GM18498 (cell line): Measurements from ENCODE around the gene ATXN1.

Experiments
- ATAC-seq: cut with Tn5 transposase; IDR thresholded peaks from one replicate; pipeline ENCODE4 v1.9.1; 2021; ENCODE audit warnings: mild to moderate bottlenecking, moderate library complexity; ENCODE audit not compliant: unreplicated experiment

ATXN1 gene

GRCh38 chr6:16355699-16356446, 405.4 kb downstream of the ATXN1 start:
- ATAC-seq, result no peak

- ATAC-seq, result no peak
Measured at GRCh38 chr6:16355238-16355637, 406.0 kb downstream of the ATXN1 start.

- ATAC-seq, result no peak
Measured at GRCh38 chr6:16354692-16355091, 406.6 kb downstream of the ATXN1 start.

- no peak for ATAC-seq
Measured at GRCh38 chr6:16352821-16353438, 408.3 kb downstream of the ATXN1 start.

- ATAC-seq, result no peak
Measured at GRCh38 chr6:16352258-16352635, 409.0 kb downstream of the ATXN1 start.

GRCh38 chr6:16349544-16349943, 411.7 kb downstream of the ATXN1 start:
- no peak for ATAC-seq

- no peak for ATAC-seq
Measured at GRCh38 chr6:16346831-16347230, 414.4 kb downstream of the ATXN1 start.

GRCh38 chr6:16345449-16346330, 415.6 kb downstream of the ATXN1 start:
- no peak for ATAC-seq

- no peak for ATAC-seq
Measured at GRCh38 chr6:16344756-16345155, 416.5 kb downstream of the ATXN1 start.

GRCh38 chr6:16343593-16343992, 417.7 kb downstream of the ATXN1 start:
- ATAC-seq, result no peak

GRCh38 chr6:16339265-16339587, 422.0 kb downstream of the ATXN1 start:
- ATAC-seq, result no peak

GRCh38 chr6:16338577-16339264, 422.5 kb downstream of the ATXN1 start:
- no peak for ATAC-seq

- no peak for ATAC-seq
Measured at GRCh38 chr6:16337295-16337975, 423.8 kb downstream of the ATXN1 start.

GRCh38 chr6:16336911-16337294, 424.4 kb downstream of the ATXN1 start:
- ATAC-seq, result no peak

GRCh38 chr6:16336056-16336818, 425.0 kb downstream of the ATXN1 start:
- ATAC-seq, result no peak

- ATAC-seq, result no peak
Measured at GRCh38 chr6:16335176-16335575, 426.1 kb downstream of the ATXN1 start.

- no peak for ATAC-seq
Measured at GRCh38 chr6:16334671-16335070, 426.6 kb downstream of the ATXN1 start.

GRCh38 chr6:16333580-16333979, 427.7 kb downstream of the ATXN1 start:
- no peak for ATAC-seq

GRCh38 chr6:16332175-16332542, 429.1 kb downstream of the ATXN1 start:
- ATAC-seq, result peak; percentile 85
